Activated T-cell treated with anti-CD3 and anti-CD28 coated beads for 1 hour (primary cell): ENCODE results near the gene KRTAP2-2.
"Not testable (repeated sequence)": the region's sequence is repeated elsewhere in the genome, so short reads cannot be mapped to it uniquely, and the experiment has no call there.

Experiments
- DNase-seq: peaks from one replicate; pipeline ENCODE4 v3.0.0-alpha.2; 2020; ENCODE audit warnings: low read depth

KRTAP2-2 gene

DNA sequence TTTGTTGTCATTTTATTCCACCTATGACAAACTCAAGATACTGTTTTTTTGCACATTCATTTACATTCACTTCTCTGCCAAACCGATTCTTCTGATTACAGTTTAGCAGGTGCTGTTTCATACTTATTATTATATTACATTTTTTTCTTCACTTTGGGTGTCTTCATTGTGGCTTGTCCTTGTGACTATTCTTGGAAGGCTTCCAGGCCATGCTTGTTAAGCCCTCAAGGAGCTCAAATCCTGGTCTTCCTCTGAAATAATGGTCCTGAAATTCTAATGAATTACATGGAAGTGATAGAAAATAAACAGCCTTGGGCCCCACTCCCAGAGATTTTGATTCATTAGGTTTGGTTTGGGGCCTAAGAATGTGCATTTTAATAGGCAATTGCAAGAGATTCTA, 9.3 kb upstream of the KRTAP2-2 start:
- DNase-seq: no peak

GRCh38 chr17:41063449-41063848, 8.4 kb upstream of the KRTAP2-2 start:
- no peak for DNase-seq

DNA sequence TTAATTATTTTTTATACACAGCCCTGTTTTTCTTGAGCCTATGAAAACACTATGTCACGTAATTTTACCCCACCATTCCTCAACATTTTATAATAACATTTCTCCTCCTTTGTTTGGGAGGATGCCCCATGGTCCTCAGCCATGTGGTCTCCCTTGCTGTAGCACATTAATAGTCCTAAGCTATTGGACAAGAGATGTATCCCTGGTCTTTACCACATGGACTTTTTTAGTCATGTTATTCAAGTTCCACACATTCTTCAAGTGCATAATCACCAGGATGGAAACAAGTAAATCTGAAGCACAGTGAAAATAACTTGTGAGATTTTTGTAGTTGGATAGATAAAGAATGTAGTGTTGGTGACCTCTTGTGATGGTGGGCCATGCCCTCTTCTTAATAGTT, 6.9 kb upstream of the KRTAP2-2 start:
- DNase-seq: no peak

- no peak for DNase-seq
Measured at GRCh38 chr17:41060052-41060604, 5.1 kb upstream of the KRTAP2-2 start, which contains the start of gene KRTAP2-3. KRTAP2-3 (minus strand) TSS chr17:41060114; CDS start chr17:41060050, 64 bp downstream.

DNA sequence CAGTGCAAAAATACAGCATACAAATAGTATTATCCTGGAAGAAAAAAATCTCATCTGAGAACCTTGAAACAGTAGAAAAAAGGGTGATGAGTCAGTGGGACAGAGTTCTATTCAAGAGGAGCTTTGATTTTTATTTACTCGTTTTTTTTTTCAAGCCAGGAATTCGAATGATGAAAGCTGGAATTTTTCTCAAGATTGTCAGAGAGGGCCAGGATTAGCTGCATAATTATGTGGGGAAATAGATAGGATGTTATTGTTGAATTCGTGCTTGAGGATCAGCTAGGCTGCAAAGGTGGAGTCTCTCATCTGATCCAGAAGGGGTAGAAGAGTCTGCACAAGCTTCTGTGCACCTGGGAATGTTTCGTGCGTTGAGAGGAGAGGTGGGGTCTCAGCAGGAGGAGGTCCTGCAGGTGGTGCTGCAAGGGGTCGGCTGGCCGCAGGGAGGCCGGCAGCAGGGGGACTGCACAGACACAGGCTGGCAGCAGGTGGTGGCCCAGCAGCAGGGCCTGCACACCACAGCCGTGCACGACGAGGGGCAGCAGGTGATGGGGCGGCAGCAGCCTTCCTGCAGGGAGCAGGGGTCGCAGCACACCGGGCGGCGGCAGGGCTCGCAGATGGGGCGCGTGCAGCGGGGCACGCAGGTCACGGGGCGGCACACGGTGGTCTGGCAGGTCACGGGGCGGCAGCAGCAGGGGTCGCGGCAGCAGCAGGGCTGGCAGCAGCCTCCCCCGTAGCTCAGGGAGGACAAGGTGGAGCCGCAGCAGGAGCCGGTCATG, 4.4 kb upstream of the KRTAP2-2 start:
- DNase-seq: not testable (repeated sequence)

DNA sequence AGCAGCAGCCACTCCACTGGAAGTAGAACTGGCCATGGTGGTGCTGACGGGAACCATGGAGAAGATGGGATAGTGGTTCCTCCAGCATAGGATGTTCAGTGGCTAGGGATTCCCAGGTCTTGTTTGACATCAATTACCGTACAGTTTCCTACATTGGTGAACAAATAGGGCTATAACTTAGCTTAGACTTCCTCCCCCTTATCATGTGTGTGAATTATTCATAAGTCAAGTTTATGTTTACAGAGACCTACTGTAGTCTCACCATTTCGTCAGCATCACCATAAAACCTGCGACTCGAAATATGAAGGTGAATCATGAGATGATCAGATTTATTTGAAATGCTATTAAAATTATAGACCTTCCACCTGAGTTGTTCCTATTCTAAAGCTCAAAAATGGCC, 3.7 kb upstream of the KRTAP2-2 start:
- DNase-seq: no peak

GRCh38 chr17:41057547-41057946, 2.5 kb upstream of the KRTAP2-2 start:
- no peak for DNase-seq

- not testable (repeated sequence) for DNase-seq
Measured at GRCh38 chr17:41054556-41054955, 474 bp downstream of the KRTAP2-2 start.

GRCh38 chr17:41054025-41054424, 1.0 kb downstream of the KRTAP2-2 start:
- no peak for DNase-seq

DNA sequence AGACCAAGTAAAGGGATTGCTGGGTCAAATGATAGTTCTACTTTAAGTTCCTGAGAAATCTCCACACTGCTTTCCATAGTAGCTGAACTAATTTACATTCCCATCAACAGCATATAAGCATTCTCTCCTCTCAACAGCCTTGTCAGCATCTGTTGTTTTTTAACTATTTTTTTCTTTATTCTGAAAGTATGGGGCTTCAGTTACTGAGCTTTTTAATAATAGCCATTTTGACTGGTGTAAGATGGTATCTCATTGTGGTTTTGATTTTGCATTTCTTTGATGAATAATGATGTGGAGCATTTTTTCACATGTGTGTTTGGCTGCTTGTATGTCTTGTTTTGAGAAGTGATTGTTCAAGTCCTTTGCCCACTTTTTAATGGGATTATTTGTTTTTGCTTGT, 2.5 kb downstream of the KRTAP2-2 start:
- no peak for DNase-seq

GRCh38 chr17:41049110-41049509, 5.9 kb downstream of the KRTAP2-2 start:
- no peak for DNase-seq

DNA sequence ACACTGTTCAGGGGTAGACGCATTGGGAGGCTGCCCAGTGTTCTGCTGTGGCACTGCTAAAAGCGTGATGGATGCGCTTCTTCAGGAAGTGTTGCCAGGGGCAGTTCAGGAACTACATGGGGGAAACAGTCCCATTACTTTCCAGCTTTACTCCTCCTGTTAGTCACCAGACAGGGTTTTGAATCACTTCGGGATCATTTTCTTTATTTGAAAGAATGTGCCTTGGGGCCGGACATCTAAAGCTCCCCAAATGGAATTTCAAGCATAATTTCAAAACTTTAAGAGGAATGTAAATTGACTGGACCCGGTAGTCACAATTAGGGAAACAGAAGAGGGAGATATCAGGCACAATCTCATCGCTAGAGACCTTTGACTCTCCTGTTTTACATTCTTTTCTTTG, 6.6 kb downstream of the KRTAP2-2 start:
- no peak for DNase-seq

DNA sequence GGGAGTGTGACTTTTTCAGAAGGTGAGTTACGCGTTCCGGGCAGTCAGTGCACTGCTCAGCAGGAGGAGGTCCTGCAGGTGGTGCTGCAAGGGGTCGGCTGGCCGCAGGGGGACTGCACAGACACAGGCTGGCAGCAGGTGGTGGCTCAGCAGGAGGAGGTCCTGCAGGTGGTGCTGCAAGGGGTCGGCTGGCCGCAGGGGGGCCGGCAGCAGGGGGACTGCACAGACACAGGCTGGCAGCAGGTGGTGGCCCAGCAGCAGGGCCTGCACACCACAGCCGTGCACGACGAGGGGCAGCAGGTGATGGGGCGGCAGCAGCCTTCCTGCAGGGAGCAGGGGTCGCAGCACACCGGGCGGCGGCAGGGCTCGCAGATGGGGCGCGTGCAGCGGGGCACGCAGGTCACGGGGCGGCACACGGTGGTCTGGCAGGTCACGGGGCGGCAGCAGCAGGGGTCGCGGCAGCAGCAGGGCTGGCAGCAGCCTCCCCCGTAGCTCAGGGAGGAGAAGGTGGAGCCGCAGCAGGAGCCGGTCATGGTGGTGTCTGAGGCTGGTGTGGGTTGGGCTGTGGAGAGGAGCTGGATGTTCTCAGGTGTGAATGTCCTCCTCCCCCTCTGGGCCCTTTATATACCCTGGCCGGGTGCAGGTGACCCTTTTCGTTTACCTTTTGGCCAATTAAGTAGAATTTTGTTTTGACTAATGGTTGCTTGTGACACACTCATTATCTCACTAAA, 8.1 kb downstream of the KRTAP2-2 start, which contains the start of gene KRTAP2-1:
KRTAP2-1 (minus strand) TSS at position 582 of the 731 bp plus-strand sequence; CDS start at position 533, 49 bp downstream.
- not testable (repeated sequence) for DNase-seq

- DNase-seq: no peak
Measured at GRCh38 chr17:41042953-41043352, 12.1 kb downstream of the KRTAP2-2 start.

DNA sequence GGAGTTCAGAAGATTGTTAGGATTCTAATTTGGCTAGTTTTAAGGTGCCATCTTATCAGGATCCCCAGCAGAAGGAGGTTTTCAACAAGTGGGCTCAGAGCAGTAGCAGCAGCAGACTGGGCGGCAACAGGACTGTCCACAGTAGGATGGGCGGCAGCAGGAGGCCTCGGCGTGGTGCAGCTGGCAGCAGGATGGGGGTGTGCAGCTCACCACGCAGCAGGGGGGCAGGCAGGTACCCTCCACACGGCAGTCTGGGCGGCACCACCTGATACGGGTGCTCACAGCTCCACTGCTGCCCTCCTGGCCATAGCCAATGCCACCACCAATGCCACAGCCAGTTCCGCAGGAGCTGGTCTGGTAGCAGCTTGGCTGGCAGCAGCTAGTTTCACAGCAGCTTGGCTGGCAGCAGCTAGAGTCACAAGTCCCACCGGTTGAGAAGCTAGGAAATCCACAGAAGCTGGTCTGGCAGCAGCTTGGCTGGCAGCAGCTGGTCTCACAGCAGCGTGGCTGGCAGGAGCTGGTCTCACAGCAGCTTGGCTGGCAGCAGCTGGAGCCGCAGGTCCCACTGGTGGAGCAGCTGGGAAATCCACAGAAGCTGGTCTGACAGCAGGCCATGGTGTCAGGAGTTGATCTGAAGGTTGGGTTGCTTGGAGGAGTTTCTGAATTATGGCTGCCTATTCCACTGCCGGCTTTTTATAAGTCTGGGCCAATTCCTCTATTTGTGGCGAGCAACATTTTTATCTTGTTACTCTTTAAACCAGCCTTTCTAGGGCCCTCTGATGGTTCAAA, 14.1 kb downstream of the KRTAP2-2 start, which contains the start of gene KRTAP1-1:
KRTAP1-1 (minus strand) TSS at position 668 of the 789 bp plus-strand sequence; CDS start at position 615, 53 bp downstream.
- not testable (repeated sequence) for DNase-seq

GRCh38 chr17:41037853-41038350, 17.1 kb downstream of the KRTAP2-2 start:
- DNase-seq: no peak

DNA sequence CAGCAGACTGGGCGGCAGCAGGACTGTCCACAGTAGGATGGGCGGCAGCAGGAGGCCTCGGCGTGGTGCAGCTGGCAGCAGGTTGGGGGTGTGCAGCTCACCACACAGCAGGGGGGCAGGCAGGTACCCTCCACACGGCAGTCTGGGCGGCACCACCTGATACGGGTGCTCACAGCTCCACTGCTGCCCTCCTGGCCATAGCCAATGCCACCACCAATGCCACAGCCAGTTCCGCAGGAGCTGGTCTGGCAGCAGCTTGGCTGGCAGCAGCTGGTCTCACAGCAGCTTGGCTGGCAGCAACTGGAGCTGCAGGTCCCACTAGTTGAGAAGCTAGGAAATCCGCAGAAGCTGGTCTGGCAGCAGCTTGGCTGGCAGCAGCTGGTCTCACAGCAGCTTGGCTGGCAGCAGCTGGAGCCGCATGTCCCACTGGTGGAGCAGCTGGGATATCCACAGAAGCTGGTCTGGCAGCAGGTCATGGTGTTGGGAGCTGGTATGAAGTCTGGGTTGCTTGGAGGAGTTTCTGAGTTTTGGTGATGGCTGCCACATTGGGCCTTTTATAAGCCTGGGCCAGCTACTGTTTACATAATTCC, 20.6 kb downstream of the KRTAP2-2 start, which contains the start of gene KRTAP1-3:
KRTAP1-3 (minus strand) TSS at position 529 of the 590 bp plus-strand sequence; CDS start at position 476, 53 bp downstream.
- not testable (repeated sequence) for DNase-seq

DNA sequence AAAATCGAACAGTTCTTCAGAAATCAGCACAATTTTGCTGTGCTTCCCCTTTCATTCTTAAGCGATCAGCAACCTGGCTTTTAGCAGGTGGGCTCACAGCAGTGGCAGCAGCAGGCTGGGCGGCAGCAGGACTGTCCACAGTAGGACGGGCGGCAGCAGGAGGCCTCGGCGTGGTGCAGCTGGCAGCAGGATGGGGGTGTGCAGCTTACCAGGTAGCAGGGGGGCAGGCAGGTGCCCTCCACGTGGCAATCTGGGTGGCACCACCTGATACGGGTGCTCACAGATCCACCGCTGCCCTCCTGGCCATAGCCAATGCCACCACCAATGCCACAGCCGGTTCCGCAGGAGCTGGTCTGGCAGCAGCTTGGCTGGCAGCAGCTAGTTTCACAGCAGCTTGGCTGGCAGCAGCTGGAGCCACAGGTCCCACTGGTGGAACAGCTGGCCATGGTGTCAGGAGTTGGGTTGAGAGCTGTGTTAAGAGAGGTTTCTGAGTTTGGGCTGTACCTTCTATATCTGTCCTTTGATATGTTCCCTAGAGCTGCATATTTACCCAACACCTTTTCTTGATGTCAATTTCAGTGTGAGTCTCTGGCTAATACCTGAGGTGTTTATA, 25.3 kb downstream of the KRTAP2-2 start, which contains the start of gene KRTAP1-4:
KRTAP1-4 (minus strand) TSS at position 563 of the 613 bp plus-strand sequence; CDS start at position 446, 117 bp downstream.
- DNase-seq: no peak

DNA sequence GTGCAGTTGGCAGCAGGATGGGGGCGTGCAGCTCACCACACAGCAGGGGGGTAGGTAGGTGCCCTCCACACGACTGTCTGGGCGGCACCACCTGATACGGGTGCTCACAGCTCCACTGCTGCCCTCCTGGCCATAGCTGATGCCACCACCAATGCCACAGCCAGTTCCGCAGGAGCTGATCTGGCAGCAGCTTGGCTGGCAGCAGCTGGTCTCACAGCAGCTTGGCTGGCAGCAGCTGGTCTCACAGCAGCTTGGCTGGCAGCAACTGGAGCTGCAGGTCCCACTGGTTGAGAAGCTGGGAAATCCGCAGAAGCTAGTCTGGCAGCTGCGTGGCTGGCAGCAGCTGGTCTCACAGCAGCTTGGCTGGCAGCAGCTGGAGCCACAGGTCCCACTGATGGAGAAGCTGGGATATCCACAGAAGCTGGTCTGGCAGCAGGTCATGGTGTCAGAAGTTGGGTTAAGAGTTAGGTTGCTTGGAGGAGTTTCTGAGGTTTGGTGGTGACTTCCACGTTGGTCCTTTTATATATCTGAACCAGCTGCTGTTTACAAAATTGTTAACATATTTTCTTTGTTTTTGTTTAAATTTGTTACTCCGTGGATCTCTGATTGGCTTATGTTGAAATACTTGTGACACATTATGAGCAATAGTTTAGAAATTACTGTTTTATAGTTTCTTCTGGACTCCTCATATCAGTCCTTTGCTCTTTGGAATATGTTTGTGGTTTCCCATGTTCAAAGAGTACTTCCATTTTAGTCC, 28.1 kb downstream of the KRTAP2-2 start, which contains the start of gene KRTAP1-5:
KRTAP1-5 (minus strand) TSS at position 494 of the 757 bp plus-strand sequence; CDS start at position 441, 53 bp downstream.
- DNase-seq: no peak

DNA sequence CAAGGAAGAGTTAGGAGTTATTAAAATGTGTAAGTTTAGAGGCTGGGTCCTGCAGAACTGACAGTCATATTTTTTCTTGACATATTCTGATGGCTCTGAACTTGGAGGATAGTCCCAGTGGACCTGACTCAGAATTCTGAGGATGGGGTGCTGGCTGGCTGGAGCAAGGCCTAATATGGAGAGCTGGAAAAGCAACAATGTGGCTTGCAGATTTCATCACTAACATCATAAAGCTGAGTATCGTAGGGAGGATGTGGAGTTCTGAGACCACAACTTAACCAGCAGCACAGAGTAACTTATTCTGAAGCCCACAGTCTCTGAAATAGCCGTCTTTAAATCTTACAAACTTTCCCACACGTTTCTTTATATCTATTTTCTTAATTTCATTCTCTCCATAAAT, 30.3 kb downstream of the KRTAP2-2 start:
- DNase-seq: no peak
